Measurements from ENCODE around the gene APOL2. TPM values are rescaled to one million over a fixed set of nuclear protein-coding genes. Genes with fewer than 3 reads are reported as not detected.
"Not testable (repeated sequence)": the region's sequence is repeated elsewhere in the genome, so short reads cannot be mapped to it uniquely, and the experiment has no call there.

The APOL2 gene
- total RNA-seq, 2 experiments from 2014 or later, result 77.0 to 85.4 TPM

- ChIA-PET CTCF (interaction anchor here (0.7 to 1.6 kb wide), 4 partner anchors 19 to 81 kb away, joined by 3 to 6 read pairs (median 3); partner anchors contain the start of gene APOL2), POLR2A (interaction anchor here (0.6 kb wide), 1 partner anchor 100 kb away, joined by 4 read pairs; no protein-coding TSS in a partner anchor)
- Mint-ChIP-seq H3K4me1 (peaks cover 59% of the 10 kb centered on the region), H3K4me3 (peak overlapping the region; percentile 52), H3K27ac (peak overlapping the region; percentile 90), H3K27me3 (no peaks in the 10 kb centered on the region), H3K9me3 (no peaks in the 10 kb centered on the region), H3K36me3 (ENCODE audit: low read depth) (peaks cover 67% of the 10 kb centered on the region)
- peak; percentile 43 for DNase-seq
Observed at GRCh38 chr22:36258701-36259614, 19.6 kb upstream of the APOL2 start.

GRCh38 chr22:36257948-36258670 lies 18.8 kb upstream of the APOL2 start:
- DNase-seq, result no peak
- peaks cover 62% of the 10 kb centered on the region for H3K4me1 Mint-ChIP-seq
- peak overlapping the region; percentile 52 for H3K4me3 Mint-ChIP-seq
- ChIA-PET CTCF (interaction anchor here (1.5 to 1.6 kb wide), 2 partner anchors 18 to 19 kb away, joined by 5 to 6 read pairs; partner anchors contain the start of gene APOL2), POLR2A (no interaction called here)
- H3K36me3 Mint-ChIP-seq (ENCODE audit: low read depth), result peaks cover 61% of the 10 kb centered on the region
- H3K27me3 Mint-ChIP-seq, result no peaks in the 10 kb centered on the region
- H3K9me3 Mint-ChIP-seq, result no peaks in the 10 kb centered on the region
- H3K27ac Mint-ChIP-seq, result peak overlapping the region; percentile 90

GRCh38 chr22:36257308-36257707 lies 18.0 kb upstream of the APOL2 start:
- no peak for DNase-seq
- CTCF ChIA-PET, result interaction anchor here (1.5 kb wide), 1 partner anchor 18 kb away, joined by 5 read pairs; the partner anchor contains the start of gene APOL2
- Mint-ChIP-seq H3K4me1 (peaks cover 69% of the 10 kb centered on the region), H3K9me3 (no peaks in the 10 kb centered on the region), H3K4me3 (no peak overlapping the region), H3K36me3 (ENCODE audit: low read depth) (peaks cover 59% of the 10 kb centered on the region), H3K27me3 (no peaks in the 10 kb centered on the region), H3K27ac (peak overlapping the region; percentile 64)
- POLR2A ChIA-PET, result no interaction called here

- Mint-ChIP-seq H3K36me3 (ENCODE audit: low read depth) (peaks cover 54% of the 10 kb centered on the region), H3K4me1 (peaks cover 77% of the 10 kb centered on the region)
Observed at GRCh38 chr22:36256478-36256877, 17.2 kb upstream of the APOL2 start.

GRCh38 chr22:36255572-36255971 lies 16.2 kb upstream of the APOL2 start:
- DNase-seq, H3K27me3 Mint-ChIP-seq, POLR2A ChIA-PET, H3K9me3 Mint-ChIP-seq: not testable (repeated sequence)
- H3K27ac Mint-ChIP-seq, result peak overlapping the region; percentile 15
- H3K4me3 Mint-ChIP-seq, result peak overlapping the region; percentile 90
- peaks cover 46% of the 10 kb centered on the region for H3K36me3 Mint-ChIP-seq (ENCODE audit: low read depth)
- CTCF ChIA-PET, result interaction anchor here (1.5 to 4.1 kb wide), 2 partner anchors 15 to 69 kb away, joined by 3 to 53 read pairs; partner anchors contain the start of gene APOL2
- peaks cover 76% of the 10 kb centered on the region for H3K4me1 Mint-ChIP-seq

More at GRCh38 chr22:36256478-36256877, 17.2 kb upstream of the APOL2 start:
- DNase-seq, result no peak
- CTCF ChIA-PET, result interaction anchor here (1.5 kb wide), 2 partner anchors 17 to 68 kb away, joined by 3 to 5 read pairs; partner anchors contain the start of gene APOL2
- Mint-ChIP-seq H3K27me3 (no peaks in the 10 kb centered on the region), H3K27ac (peak overlapping the region; percentile 15), H3K9me3 (no peaks in the 10 kb centered on the region), H3K4me3 (no peak overlapping the region)
- POLR2A ChIA-PET, result no interaction called here

- ChIA-PET CTCF (interaction anchor here (1.0 to 4.1 kb wide), 7 partner anchors 11 to 47 kb away, joined by 3 to 53 read pairs (median 4); partner anchors contain the start of gene APOL2), POLR2A (interaction anchor here (1.7 kb wide), 1 partner anchor 15 kb away, joined by 7 read pairs; the partner anchor contains the start of gene APOL2)
- H3K4me3 Mint-ChIP-seq, result peak overlapping the region; percentile 90
- H3K9me3 Mint-ChIP-seq, result peaks cover 4% of the 10 kb centered on the region
- H3K27ac Mint-ChIP-seq, result peak overlapping the region; percentile 93
- H3K4me1 Mint-ChIP-seq, result peaks cover 61% of the 10 kb centered on the region
- H3K36me3 Mint-ChIP-seq (ENCODE audit: low read depth), result peaks cover 35% of the 10 kb centered on the region
- no peaks in the 10 kb centered on the region for H3K27me3 Mint-ChIP-seq
- DNase-seq, result no peak
Observed at GRCh38 chr22:36253523-36254490, 14.5 kb upstream of the APOL2 start.

GRCh38 chr22:36252754-36253522 lies 13.6 kb upstream of the APOL2 start, which contains the start of gene APOL1:
TSS of gene APOL1 (plus strand) at chr22:36253133. CDS start at chr22:36254956, 1,823 bp downstream.
- peaks cover 30% of the 10 kb centered on the region for H3K36me3 Mint-ChIP-seq (ENCODE audit: low read depth)
- no peaks in the 10 kb centered on the region for H3K27me3 Mint-ChIP-seq

GRCh38 chr22:36251979-36252608 lies 12.8 kb upstream of the APOL2 start:
- H3K36me3 Mint-ChIP-seq (ENCODE audit: low read depth), result peaks cover 26% of the 10 kb centered on the region
- not testable (repeated sequence) for H3K27me3 Mint-ChIP-seq

More at GRCh38 chr22:36252754-36253522, 13.6 kb upstream of the APOL2 start, which contains the start of gene APOL1:
- peak within 1 kb of the TSS; percentile 93 for H3K27ac Mint-ChIP-seq
- peak within 1 kb of the TSS; percentile 90 for H3K4me3 Mint-ChIP-seq
- ChIA-PET POLR2A (interaction anchor here (0.6 to 1.7 kb wide), 3 partner anchors 14 to 51 kb away, joined by 3 to 7 read pairs (median 3); partner anchors contain the start of gene APOL2), CTCF (interaction anchor here (1.0 to 4.1 kb wide), 6 partner anchors 12 to 48 kb away, joined by 3 to 53 read pairs (median 6); partner anchors contain the start of gene APOL2)
- H3K9me3 Mint-ChIP-seq, result peaks cover 9% of the 10 kb centered on the region
- H3K4me1 Mint-ChIP-seq, result peaks cover 52% of the 10 kb centered on the region
- peak; percentile 75 for DNase-seq

GRCh38 chr22:36250292-36250960 lies 11.1 kb upstream of the APOL2 start:
- DNase-seq, POLR2A ChIA-PET, H3K9me3 Mint-ChIP-seq, H3K27me3 Mint-ChIP-seq, H3K4me3 Mint-ChIP-seq: not testable (repeated sequence)
- Mint-ChIP-seq H3K27ac (peak overlapping the region; percentile 26), H3K36me3 (ENCODE audit: low read depth) (peaks cover 16% of the 10 kb centered on the region), H3K4me1 (peaks cover 31% of the 10 kb centered on the region)
- CTCF ChIA-PET, result interaction anchor here (1.0 to 2.2 kb wide), 2 partner anchors 11 to 17 kb away, joined by 3 to 14 read pairs; partner anchors contain the start of gene APOL2

More at GRCh38 chr22:36251979-36252608, 12.8 kb upstream of the APOL2 start:
- ChIA-PET CTCF (interaction anchor here (1.0 to 4.1 kb wide), 3 partner anchors 11 to 34 kb away, joined by 3 to 53 read pairs (median 9); partner anchors contain the start of gene APOL2), POLR2A (interaction anchor here (0.6 kb wide), 1 partner anchor 50 kb away, joined by 3 read pairs; no protein-coding TSS in a partner anchor)
- Mint-ChIP-seq H3K4me1 (peaks cover 46% of the 10 kb centered on the region), H3K27ac (peak overlapping the region; percentile 93), H3K4me3 (peak overlapping the region; percentile 90)
- not testable (repeated sequence) for H3K9me3 Mint-ChIP-seq, DNase-seq

- Mint-ChIP-seq H3K9me3 (peaks cover 9% of the 10 kb centered on the region), H3K27ac (no peak overlapping the region), H3K4me1 (peaks cover 22% of the 10 kb centered on the region), H3K27me3 (no peaks in the 10 kb centered on the region), H3K4me3 (no peak overlapping the region), H3K36me3 (ENCODE audit: low read depth) (peaks cover 11% of the 10 kb centered on the region)
- no peak for DNase-seq
- ChIA-PET CTCF (interaction anchor here (2.2 kb wide), 1 partner anchor 9 kb away, joined by 14 read pairs; the partner anchor contains the start of gene APOL2), POLR2A (no interaction called here)
Observed at GRCh38 chr22:36249160-36249559, 9.8 kb upstream of the APOL2 start.

Data from activated CD4-positive, alpha-beta T cell treated with anti-CD3 and anti-CD28 coated beads, Interleukin-2, amount 10 ng/mL, durations not matched to agents 7 days and 5 days (primary cell).